IMR-90 (cell line): Measurements from ENCODE around the gene TRPM7.

Experiments
- BHLHE40 ChIP-seq: fragments of 150-350 bp; IDR thresholded peaks from 2 replicates; pipeline ENCODE4 v1.6.1; 2016; ENCODE audit warnings: mild to moderate bottlenecking, low read depth, low read length
- CEBPB ChIP-seq: IDR thresholded peaks from 2 replicates; pipeline ENCODE4 v1.6.1; 2012; ENCODE audit warnings: low read depth, low read length, improper control_type of control experiment
- CHD1 ChIP-seq: IDR thresholded peaks from 2 replicates; pipeline ENCODE4 v1.6.1; 2012; ENCODE audit warnings: low read depth, low read length, improper control_type of control experiment
- ELK1 ChIP-seq: fragments of 150-350 bp; IDR thresholded peaks from 2 replicates; pipeline ENCODE4 v1.6.1; 2016; ENCODE audit warnings: low read depth, mild to moderate bottlenecking, low read length, moderate library complexity, borderline replicate concordance
- MAFK ChIP-seq: IDR thresholded peaks from 2 replicates; pipeline ENCODE4 v1.6.1; 2012; ENCODE audit warnings: low read depth, low read length, improper control_type of control experiment
- MAZ ChIP-seq: IDR thresholded peaks from 2 replicates; pipeline ENCODE4 v1.6.1; 2012; ENCODE audit warnings: low read depth, mild to moderate bottlenecking, low read length, improper control_type of control experiment, moderate library complexity, borderline replicate concordance
- POLR2A ChIP-seq: IDR thresholded peaks from 2 replicates; pipeline ENCODE4 v1.6.1; 2012; ENCODE audit warnings: mild to moderate bottlenecking, low read depth, low read length
- RAD21 ChIP-seq: IDR thresholded peaks from 2 replicates; pipeline ENCODE4 v1.6.1; 2012; ENCODE audit warnings: low read length, improper control_type of control experiment
- RCOR1 ChIP-seq: IDR thresholded peaks from 2 replicates; pipeline ENCODE4 v1.6.1; 2012; ENCODE audit warnings: mild to moderate bottlenecking, low read length, improper control_type of control experiment; ENCODE audit not compliant: insufficient replicate concordance
- RFX5 ChIP-seq: IDR thresholded peaks from 2 replicates; pipeline ENCODE4 v1.8.0; 2012; ENCODE audit warnings: low read depth, mild to moderate bottlenecking, low read length, moderate library complexity
- TF ChIP-seq, protein P1 (sequence below): conservative IDR thresholded peaks from 2 replicates; pipeline ENCODE4 v1.5.1; 2012; ENCODE audit warnings: mild to moderate bottlenecking, low read depth, low read length, improper control_type of control experiment

- TF ChIP-seq, protein P1, sequence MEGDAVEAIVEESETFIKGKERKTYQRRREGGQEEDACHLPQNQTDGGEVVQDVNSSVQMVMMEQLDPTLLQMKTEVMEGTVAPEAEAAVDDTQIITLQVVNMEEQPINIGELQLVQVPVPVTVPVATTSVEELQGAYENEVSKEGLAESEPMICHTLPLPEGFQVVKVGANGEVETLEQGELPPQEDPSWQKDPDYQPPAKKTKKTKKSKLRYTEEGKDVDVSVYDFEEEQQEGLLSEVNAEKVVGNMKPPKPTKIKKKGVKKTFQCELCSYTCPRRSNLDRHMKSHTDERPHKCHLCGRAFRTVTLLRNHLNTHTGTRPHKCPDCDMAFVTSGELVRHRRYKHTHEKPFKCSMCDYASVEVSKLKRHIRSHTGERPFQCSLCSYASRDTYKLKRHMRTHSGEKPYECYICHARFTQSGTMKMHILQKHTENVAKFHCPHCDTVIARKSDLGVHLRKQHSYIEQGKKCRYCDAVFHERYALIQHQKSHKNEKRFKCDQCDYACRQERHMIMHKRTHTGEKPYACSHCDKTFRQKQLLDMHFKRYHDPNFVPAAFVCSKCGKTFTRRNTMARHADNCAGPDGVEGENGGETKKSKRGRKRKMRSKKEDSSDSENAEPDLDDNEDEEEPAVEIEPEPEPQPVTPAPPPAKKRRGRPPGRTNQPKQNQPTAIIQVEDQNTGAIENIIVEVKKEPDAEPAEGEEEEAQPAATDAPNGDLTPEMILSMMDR: no peak
- TF ChIP-seq RAD21: no peak
- no peak for TF ChIP-seq ELK1
- TF ChIP-seq CHD1: no peak
- TF ChIP-seq POLR2A: no peak
- peak; percentile 54 for TF ChIP-seq CEBPB
- no peak for TF ChIP-seq RFX5
- no peak for TF ChIP-seq MAZ
- TF ChIP-seq RCOR1: no peak
- no peak for TF ChIP-seq BHLHE40
- 0 out of 2 replicates have a peak, but pooled peaks have one; percentile 17 for TF ChIP-seq MAFK
Observed at GRCh38 chr15:50613600-50613999, 73.0 kb downstream of the TRPM7 start.
